HepG2 (cell line): ENCODE results near the gene CSTF1. TPM values are rescaled to one million over a fixed set of nuclear protein-coding genes. Genes with fewer than 3 reads are reported as not detected.

Experiments
- ATAC-seq: fragments of 200-7000 bp; cut with Tn5 transposase; 3 replicates; pipeline ENCODE4 v1.9.1; 2020; ENCODE audit warnings: mild to moderate bottlenecking, moderate library complexity
- BruUV-seq: library from RNA; stranded (reverse); fragments of 400-500 nt; replicated peaks from 2 replicates; lab custom pipeline; 2021; lab: Mats Ljungman, UMichigan
- CTCF ChIA-PET: fragments of 300-600 bp; formaldehyde crosslinking; extraction: SDS; loops from one replicate; lab custom pipeline; 2021; ENCODE audit warnings: low total read pairs, inconsistent platforms, low intra/inter-chr PET ratio; lab: Yijun Ruan, JAX
- POLR2A ChIA-PET: fragments of 350-600 bp; sonication (Branson Sonifier 250); formaldehyde crosslinking; loops from one replicate; lab custom pipeline; 2020; ENCODE audit warnings: antibody characterized with exemption, inconsistent platforms; lab: Yijun Ruan, JAX
- DNase-seq: peaks from one replicate; pipeline ENCODE4 v3.0.0-alpha.2; 2015; ENCODE audit warnings: low spot score
- FAIRE-seq: peaks from 3 replicates; lab custom pipeline; 2011; peaks lifted over from hg19 to GRCh38; lab: Jason Lieb, UNC
- H2AFZ ChIP-seq: one replicate; pipeline ENCODE4 v1.6.1; 2011; ENCODE audit warnings: low read length, inconsistent platforms
- H3K27ac ChIP-seq: fragments of 300-600 bp; 3 replicates; pipeline ENCODE4 v1.8.0; 2011; ENCODE audit warnings: mixed run types, mild to moderate bottlenecking, mixed read lengths, low read length, inconsistent platforms; ENCODE audit not compliant: insufficient read depth; ENCODE audit errors: extremely low read length
- H3K27me3 ChIP-seq, 2 experiments: fragments of 200-600 bp in 1 of 2; 2 replicates in 1 of 2; 3 replicates in 1 of 2; pipeline versions ENCODE4 v1.6.0 to v1.8.0; 2011; ENCODE audit warnings: low read length in 2 of 2, mild to moderate bottlenecking in 2 of 2, moderate library complexity in 2 of 2, inconsistent platforms in 1 of 2; ENCODE audit not compliant: insufficient read depth in 2 of 2, control insufficient read depth in 1 of 2
- H3K36me3 ChIP-seq, 2 experiments: fragments of 200-600 bp in 1 of 2; replicated peaks in 1 of 2; 2 replicates in 1 of 2; 3 replicates in 1 of 2; pipeline versions ENCODE4 v1.5.1 to v1.8.0; 2011; ENCODE audit warnings: low read length in 2 of 2, inconsistent platforms in 1 of 2; ENCODE audit not compliant: insufficient read depth in 2 of 2, control insufficient read depth in 1 of 2
- H3K4me1 ChIP-seq: 2 replicates; pipeline ENCODE4 v1.5.1; 2012; ENCODE audit warnings: low read length, inconsistent platforms; ENCODE audit not compliant: insufficient read depth
- H3K4me2 ChIP-seq: 2 replicates; pipeline ENCODE4 v1.6.0; 2011; ENCODE audit warnings: low read depth, low read length, inconsistent platforms
- H3K4me3 ChIP-seq, 3 experiments: fragments of 200-600 bp in 1 of 3; sonication (generic), shearing (Covaris generic) in 1 of 3; replicated peaks in 1 of 3; 2 replicates each; pipeline ENCODE4 v1.5.1; 2011 to 2016; ENCODE audit warnings: low read length in 3 of 3, inconsistent platforms in 2 of 3, low read depth in 2 of 3, mild to moderate bottlenecking in 2 of 3, control low read depth in 1 of 3, mixed read lengths in 1 of 3; ENCODE audit not compliant: insufficient read depth in 1 of 3
- H3K79me2 ChIP-seq: one replicate; pipeline ENCODE4 v1.6.1; 2011; ENCODE audit warnings: low read length, inconsistent platforms; ENCODE audit not compliant: insufficient read depth
- H3K9ac ChIP-seq: 2 replicates; pipeline ENCODE4 v1.6.0; 2011; ENCODE audit warnings: mild to moderate bottlenecking, low read depth, low read length, inconsistent platforms; ENCODE audit not compliant: insufficient read depth
- H3K9me3 ChIP-seq: 2 replicates; pipeline ENCODE4 v1.5.1; 2012; ENCODE audit warnings: mild to moderate bottlenecking, low read length
- H4K20me1 ChIP-seq: 2 replicates; pipeline ENCODE4 v1.6.0; 2011; ENCODE audit warnings: inconsistent platforms, mild to moderate bottlenecking, low read length, moderate library complexity; ENCODE audit not compliant: insufficient read depth
- ARHGAP35 ChIP-seq: sonication (generic); formaldehyde crosslinking; IDR thresholded peaks from 2 replicates; pipeline ENCODE4 v1.9.0; 2022; ENCODE audit warnings: mild to moderate bottlenecking, inconsistent platforms, moderate library complexity, missing genetic modification reagents, borderline replicate concordance
- ATF1 ChIP-seq: IDR thresholded peaks from 2 replicates; pipeline ENCODE4 v1.6.1; 2016; ENCODE audit warnings: mild to moderate bottlenecking, control low read depth
- TAF15 ChIP-seq: fragments of 200-400 bp; formaldehyde crosslinking; IDR thresholded peaks from one replicate; pipeline ENCODE4 v1.6.1; 2018; ENCODE audit warnings: mild to moderate bottlenecking, low read depth, low read length; ENCODE audit not compliant: poor library complexity, severe bottlenecking
- TCF7 ChIP-seq: sonication (generic); IDR thresholded peaks from 2 replicates; pipeline ENCODE4 v1.6.1; 2016; ENCODE audit warnings: antibody characterized with exemption, low read depth
- ZNF607 ChIP-seq: sonication (generic); formaldehyde crosslinking; IDR thresholded peaks from 2 replicates; pipeline ENCODE4 v1.5.1; 2020; ENCODE audit warnings: missing genetic modification reagents, mild to moderate bottlenecking, borderline replicate concordance
- ZNF841 ChIP-seq: sonication (generic); formaldehyde crosslinking; IDR thresholded peaks from 2 replicates; pipeline ENCODE4 v1.8.1; 2023; ENCODE audit warnings: missing genetic modification reagents, borderline replicate concordance
- WGBS: methylation state at CpG from one replicate; pipeline ENCODE4 v1.1.6; 2017; ENCODE audit warnings: low lambda C conversion rate; 5-methylcytosine and 5-hydroxymethylcytosine counted together
- in situ Hi-C: cut with HindIII; loops from 2 replicates; pipeline ENCODE4 v1.10.0; 2017; ENCODE audit warnings: low pct_unique_long_range_greater_than_20kb; ENCODE audit not compliant: extremely low pct_ligation_motif_present
- intact Hi-C: fragments of 100-400 bp; cut with micrococcal nuclease; formaldehyde crosslinking; loops from one replicate; pipeline ENCODE4 v1.10.0; 2022; ENCODE audit not compliant: unreplicated experiment
- polyA plus RNA-seq, 8 experiments: library from polyadenylated mRNA; depleted of rRNA in 3 of 8; stranded (reverse) in 7 of 8; unstranded in 1 of 8; fragments of >200 nt; fragmentation: Illumina TruSeq in 4 of 8; extraction: Trizol in 4 of 8; gene quantifications; 2 replicates each; pipeline versions ENCODE4 v1.2.1 to v1.2.3, GENCODE V29; 2011 to 2016; ENCODE audit warnings: low read depth in 4 of 8, missing spikeins in 1 of 8, mixed read lengths in 1 of 8; ENCODE audit not compliant: insufficient read depth in 1 of 8
- total RNA-seq, 5 experiments: library from RNA; depleted of rRNA; stranded (reverse); fragments of >200 nt; fragmentation: Illumina TruSeq; extraction: Trizol; gene quantifications; 2 replicates each; pipeline ENCODE4 v1.2.3, GENCODE V29; 2016; ENCODE audit warnings: low read depth in 1 of 5
- TF ChIP-seq, protein P1 (sequence below): IDR thresholded peaks from 2 replicates; pipeline ENCODE4 v1.6.1; 2016; ENCODE audit warnings: mild to moderate bottlenecking, missing biosample characterization, missing genetic modification reagents
- TF ChIP-seq, protein P2 (sequence below): IDR thresholded peaks from 2 replicates; pipeline ENCODE4 v1.6.1; 2016; ENCODE audit warnings: low read depth
- TF ChIP-seq, protein P3 (sequence below): sonication (generic); formaldehyde crosslinking; IDR thresholded peaks from 2 replicates; pipeline ENCODE4 v1.5.0; 2020; ENCODE audit warnings: mild to moderate bottlenecking, missing genetic modification reagents

Gene CSTF1
- total and polyA plus RNA-seq, 2 of the 13 experiments (the other 11 are each of a cell fraction or from before 2014, with no cell fraction given), result 70.9 to 100 TPM

DNA sequence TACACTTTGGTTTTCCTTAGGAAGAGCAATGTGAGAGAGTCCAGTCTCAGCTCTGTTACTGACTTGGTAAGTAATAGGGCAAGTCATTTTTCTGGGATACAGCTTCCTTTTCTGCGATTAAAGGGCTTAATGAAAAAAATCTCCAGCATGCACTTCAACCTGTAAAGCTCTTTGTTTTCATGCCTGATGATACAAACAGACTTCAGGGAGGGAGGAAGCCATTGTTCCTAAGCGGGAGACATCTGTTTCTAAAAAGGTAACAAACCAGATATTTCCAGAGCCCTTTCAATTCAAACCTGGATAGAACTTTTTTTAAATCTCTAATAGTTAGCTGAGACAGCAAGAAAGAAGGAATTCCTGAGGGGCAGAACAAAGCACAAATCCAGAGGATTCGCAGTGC is 14.5 kb downstream of the CSTF1 start:
- no peak for FAIRE-seq
- in situ Hi-C loops, result no loop called here
- Histone ChIP-seq H3K4me2 (no peak overlapping the region), H3K27me3 (no peaks in the 10 kb centered on the region)
- intact Hi-C loops, result no loop called here
- no peak for ATAC-seq
- POLR2A ChIA-PET, result interaction anchor here (0.6 to 2.0 kb wide), 3 partner anchors 15 to 48 kb away, joined by 3 to 5 read pairs (median 3); partner anchors contain the start of genes AURKA, CSTF1 and FAM210B
- no peak for TF ChIP-seq ZNF841 (CRISPR knock-in tag)
- TF ChIP-seq, protein P1, sequence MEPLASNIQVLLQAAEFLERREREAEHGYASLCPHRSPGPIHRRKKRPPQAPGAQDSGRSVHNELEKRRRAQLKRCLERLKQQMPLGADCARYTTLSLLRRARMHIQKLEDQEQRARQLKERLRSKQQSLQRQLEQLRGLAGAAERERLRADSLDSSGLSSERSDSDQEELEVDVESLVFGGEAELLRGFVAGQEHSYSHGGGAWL (CRISPR knock-in tag), result no peak
- no peak for TF ChIP-seq TAF15
- no peak for TF ChIP-seq ARHGAP35 (CRISPR knock-in tag)
- no peak for TF ChIP-seq TCF7
- TF ChIP-seq, protein P2, sequence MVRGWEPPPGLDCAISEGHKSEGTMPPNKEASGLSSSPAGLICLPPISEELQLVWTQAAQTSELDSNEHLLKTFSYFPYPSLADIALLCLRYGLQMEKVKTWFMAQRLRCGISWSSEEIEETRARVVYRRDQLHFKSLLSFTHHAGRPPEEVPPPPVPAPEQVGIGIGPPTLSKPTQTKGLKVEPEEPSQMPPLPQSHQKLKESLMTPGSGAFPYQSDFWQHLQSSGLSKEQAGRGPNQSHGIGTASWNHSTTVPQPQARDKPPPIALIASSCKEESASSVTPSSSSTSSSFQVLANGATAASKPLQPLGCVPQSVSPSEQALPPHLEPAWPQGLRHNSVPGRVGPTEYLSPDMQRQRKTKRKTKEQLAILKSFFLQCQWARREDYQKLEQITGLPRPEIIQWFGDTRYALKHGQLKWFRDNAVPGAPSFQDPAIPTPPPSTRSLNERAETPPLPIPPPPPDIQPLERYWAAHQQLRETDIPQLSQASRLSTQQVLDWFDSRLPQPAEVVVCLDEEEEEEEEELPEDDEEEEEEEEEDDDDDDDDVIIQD (CRISPR knock-in tag), result no peak
- TF ChIP-seq ATF1, result no peak
- TF ChIP-seq, protein P3, sequence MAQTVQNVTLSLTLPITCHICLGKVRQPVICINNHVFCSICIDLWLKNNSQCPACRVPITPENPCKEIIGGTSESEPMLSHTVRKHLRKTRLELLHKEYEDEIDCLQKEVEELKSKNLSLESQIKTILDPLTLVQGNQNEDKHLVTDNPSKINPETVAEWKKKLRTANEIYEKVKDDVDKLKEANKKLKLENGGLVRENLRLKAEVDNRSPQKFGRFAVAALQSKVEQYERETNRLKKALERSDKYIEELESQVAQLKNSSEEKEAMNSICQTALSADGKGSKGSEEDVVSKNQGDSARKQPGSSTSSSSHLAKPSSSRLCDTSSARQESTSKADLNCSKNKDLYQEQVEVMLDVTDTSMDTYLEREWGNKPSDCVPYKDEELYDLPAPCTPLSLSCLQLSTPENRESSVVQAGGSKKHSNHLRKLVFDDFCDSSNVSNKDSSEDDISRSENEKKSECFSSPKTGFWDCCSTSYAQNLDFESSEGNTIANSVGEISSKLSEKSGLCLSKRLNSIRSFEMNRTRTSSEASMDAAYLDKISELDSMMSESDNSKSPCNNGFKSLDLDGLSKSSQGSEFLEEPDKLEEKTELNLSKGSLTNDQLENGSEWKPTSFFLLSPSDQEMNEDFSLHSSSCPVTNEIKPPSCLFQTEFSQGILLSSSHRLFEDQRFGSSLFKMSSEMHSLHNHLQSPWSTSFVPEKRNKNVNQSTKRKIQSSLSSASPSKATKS, result no peak
- TF ChIP-seq ZNF607 (CRISPR knock-in tag), result no peak
- TF ChIP-seq, all 625 proteins: peak for 0
- DNase-seq, result no peak
- CTCF ChIA-PET, result no interaction called here
- H4K20me1 ChIP-seq, result no peaks in the 10 kb centered on the region
- peaks cover 22% of the 10 kb centered on the region for H3K4me1 ChIP-seq
- no peaks in the 10 kb centered on the region for H3K79me2 ChIP-seq
- WGBS, result 97% methylated on average over 3 of the region's 3 CpGs
- no peak overlapping the region for H2AFZ ChIP-seq
- no TSS peak for BruUV-seq
- no peaks in the 10 kb centered on the region for H3K9me3 ChIP-seq
- peaks cover 16 to 48% of the 10 kb centered on the region in 2 experiments for H3K36me3 ChIP-seq
- no peak overlapping the region for H3K4me3 ChIP-seq
- H3K9ac ChIP-seq, result no peak overlapping the region
- H3K27ac ChIP-seq, result no peak overlapping the region
